NCI-H128 (cell line): Measurements from ENCODE around the gene OTUD4.
"Not testable (repeated sequence)": the region's sequence is repeated elsewhere in the genome, so short reads cannot be mapped to it uniquely, and the experiment has no call there.

Experiments used
- DNase-seq: peaks from one replicate; lab custom pipeline; 2025; ENCODE audit not compliant: unreplicated experiment; lab: John Stamatoyannopoulos, UW

OTUD4 gene

DNA sequence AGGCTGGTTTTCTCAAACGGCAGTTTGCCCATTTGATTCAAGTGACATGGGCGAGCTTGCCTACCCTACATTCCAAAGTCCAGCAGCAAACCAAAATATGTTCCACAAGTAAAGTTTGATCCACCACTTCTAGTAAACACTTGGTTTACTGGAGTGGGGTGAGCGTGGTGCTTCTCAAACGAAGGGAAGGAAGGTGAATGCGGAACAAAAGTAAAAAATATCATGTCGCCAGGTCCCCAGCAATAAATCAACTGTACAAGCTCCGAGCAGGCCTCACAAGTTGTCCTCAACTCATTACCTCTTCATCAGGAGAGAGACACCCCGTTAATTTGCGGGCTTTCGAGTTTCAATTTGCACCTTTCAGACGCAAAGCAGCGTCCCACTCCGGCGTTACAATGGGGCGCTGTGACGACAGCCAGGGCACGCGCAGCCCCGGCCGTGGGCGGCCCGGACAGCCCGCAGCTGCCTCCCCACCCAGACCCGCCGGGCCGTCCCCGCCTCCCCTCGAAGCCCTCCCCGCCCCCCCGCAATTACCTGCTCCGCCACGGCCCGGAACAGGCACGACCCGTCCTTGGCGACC, 1.0 kb downstream of the OTUD4 start:
- DNase-seq: no peak

GRCh38 chr4:145178740-145179280, 1.6 kb downstream of the OTUD4 start:
- DNase-seq: no peak

DNA sequence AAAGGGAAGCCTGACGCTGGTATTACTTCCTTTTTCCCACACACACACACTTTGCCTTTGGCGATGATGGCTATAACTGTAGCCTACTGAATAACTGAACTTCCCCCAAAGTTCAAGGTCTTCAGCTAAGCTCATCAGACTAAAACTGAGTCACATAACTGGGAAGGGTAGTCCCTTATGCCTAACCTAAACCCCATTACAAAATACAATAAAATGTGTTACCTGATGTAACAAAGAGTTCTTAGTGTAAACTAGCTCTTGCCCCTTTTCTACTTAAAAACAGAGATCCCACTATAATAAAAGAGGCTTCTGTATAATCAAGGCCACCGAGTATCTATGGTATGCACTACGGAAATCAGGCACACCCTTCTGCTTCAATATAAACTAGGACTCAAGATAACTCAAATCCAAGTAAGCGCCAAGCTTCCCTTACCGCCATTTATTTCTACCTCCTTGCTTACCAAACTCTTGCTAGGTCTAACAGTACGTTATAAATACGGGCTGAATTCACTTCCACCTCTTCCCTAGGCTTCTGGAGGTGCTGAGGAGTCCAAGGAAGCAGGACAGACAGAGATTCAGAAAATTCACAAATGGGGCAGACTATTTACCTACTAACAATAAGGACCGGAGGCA, 2.4 kb downstream of the OTUD4 start:
- DNase-seq: no peak

GRCh38 chr4:145177511-145177905, 2.9 kb downstream of the OTUD4 start:
- DNase-seq: no peak

DNA sequence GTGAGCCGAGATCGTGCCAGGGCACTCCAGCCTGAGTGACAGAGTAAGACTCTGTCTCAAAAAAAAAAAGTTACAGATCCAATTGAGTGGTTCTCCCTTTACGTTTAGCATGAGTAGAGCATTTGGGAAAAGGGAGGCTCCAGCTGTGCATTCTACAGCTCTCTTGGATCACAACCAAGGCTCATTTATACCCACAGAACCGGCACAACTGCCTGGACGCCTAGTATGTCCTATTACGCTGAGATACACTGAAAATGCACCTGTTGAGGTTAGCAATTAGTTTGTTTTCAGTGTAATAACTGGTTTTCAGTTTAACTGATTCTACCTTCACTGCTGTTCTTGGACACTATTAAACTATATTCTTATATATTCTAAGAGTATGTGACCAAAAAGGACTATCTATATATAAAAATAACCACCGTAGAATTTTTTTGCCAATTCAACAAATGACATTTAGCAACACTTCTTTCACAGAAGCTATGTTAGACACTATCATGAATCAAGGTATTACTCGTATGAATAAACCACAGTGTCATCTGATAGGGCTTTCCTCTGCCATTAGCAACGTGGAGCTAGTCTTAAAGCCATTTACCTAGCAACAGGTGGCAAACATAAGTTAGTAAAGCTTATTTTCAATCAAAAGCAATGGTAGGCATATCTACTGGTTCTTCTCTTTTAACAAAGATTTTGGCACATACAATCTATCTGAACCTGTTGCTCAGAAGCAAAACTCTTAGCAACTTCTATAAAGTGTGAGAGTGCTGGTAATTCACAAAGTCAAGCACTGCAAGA, 3.6 kb downstream of the OTUD4 start:
- no peak for DNase-seq

- no peak for DNase-seq
Observed at GRCh38 chr4:145171911-145172310, 8.5 kb downstream of the OTUD4 start.

GRCh38 chr4:145170223-145170622, 10.2 kb downstream of the OTUD4 start:
- no peak for DNase-seq

DNA sequence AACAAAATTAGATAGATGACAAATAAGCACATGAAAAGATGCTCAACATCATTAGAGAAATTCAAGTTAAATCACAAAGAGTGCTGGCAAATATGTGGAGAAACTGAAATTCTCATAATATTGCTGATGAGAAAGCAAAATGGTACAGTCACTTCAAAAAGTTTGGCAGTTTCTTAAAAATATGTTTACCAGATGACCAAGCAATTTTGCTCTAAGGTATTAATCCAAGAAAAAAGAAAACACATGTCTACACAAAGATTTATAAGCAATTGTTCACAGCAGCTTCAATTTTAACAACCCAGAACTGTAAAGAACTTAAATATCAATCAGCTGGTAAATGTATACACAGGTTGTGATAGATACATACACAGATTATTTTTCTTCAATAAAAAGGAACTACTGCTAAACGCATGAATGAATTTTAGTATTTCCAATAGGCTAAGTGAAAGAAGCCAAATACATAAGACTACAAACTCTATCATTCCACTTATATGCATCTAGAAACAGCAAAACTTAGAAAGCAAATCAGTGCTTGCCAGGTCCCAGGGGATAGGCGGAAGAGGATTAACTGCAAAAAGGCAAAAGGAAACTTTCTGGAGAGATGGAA, 11.7 kb downstream of the OTUD4 start:
- no peak for DNase-seq

DNA sequence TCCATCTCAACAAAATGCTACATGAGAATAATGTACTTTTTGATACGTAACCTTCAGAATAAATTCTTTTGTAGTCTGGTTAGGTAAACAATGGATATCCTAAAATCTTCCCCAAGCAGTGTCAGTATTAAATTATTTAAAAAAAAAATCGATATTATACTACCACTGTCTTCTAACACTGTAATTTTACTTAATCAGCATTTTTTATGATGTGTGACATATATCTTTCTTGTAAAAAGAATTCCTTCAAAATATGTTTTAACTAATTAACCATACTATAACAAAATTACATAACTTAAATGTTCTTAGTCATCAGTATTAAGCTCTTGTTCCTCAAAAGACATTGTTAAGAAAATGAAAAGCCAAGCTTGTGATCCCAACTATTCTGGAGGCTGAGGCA, 12.5 kb downstream of the OTUD4 start:
- DNase-seq: no peak

- DNase-seq: no peak
Observed at GRCh38 chr4:145161549-145161948, 18.8 kb downstream of the OTUD4 start.

DNA sequence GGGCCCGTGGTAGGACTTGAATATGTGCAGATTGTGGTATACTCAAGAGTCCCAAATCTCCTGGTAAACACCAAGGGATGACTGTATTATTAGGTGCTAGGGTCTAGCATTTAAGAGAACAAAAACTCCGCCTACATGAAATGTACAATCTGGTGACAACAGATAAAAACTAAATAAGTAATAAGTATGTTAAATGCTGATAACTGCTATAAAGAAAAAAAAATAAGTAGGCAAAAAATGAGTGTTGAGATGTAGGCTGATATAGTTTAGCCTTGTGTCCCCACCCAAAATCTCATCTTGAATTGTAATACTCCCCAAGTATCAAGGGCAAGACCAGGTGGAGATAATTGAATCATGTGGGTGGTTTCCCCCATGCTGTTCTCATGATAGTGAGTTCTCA, 23.4 kb downstream of the OTUD4 start:
- DNase-seq: no peak

DNA sequence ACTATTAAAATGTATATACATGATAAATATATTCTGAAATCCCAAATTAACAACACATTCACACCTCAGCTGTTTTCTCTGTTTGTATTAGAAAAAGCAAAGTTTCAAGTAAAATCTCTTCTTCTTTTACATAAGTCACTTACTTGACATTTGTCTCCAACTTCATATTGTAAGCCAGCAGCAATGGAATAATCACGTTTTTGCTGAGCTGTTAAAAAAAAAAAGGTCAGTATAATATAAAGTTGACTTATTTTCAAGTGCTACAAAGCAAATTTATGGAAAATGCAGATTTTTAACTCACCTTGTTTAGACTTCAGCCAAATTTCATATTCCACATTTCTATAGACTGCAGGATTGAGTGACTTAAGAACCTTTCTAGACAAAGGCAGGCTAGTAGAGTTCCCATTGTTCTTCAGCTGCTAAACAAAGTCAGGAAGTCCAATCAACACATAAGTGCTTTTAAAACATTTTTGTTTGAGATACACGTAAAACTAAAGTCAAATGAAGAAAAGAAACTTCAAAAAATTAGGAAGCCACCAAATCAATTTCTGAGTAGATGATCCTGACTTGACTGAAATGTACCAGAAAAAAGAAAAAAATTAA, 25.0 kb downstream of the OTUD4 start:
- DNase-seq: no peak

DNA sequence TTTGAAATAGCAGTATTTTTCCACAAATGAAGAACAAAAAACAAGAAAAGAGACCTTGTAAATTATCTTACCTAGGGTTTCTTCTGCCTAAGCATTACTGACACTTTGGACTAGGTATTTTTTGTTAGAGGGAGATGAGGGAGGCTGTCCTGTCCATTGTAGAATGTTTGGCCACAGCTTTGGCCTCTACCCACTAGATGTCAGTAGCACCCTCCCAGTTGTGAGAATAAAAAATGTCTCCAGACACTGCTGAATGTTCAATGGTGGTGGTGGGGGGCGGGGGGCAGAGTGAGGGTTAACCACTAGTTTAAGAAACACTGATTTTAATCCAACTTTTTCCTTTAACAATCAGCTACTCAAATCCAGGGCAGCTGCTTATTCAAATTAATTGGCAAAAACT, 25.8 kb downstream of the OTUD4 start:
- DNase-seq: no peak

DNA sequence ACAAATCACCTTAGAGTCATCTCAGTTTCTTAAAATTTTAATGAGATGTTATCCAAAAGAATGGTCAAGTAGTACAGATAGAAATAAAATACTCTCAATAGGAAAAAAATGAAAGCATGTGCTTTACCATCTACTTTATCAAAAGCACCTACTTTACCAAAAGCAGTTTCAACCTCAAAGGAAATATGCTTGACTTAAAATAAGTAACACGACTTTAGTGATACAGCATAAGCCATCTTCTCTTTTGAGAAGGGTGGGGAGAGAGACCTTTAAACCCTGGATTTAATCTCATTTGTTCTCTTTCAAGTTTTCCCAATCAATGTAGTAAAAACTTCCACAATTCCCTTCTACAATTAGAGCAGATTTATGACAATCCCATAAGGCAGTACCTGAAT, 26.5 kb downstream of the OTUD4 start:
- no peak for DNase-seq

DNA sequence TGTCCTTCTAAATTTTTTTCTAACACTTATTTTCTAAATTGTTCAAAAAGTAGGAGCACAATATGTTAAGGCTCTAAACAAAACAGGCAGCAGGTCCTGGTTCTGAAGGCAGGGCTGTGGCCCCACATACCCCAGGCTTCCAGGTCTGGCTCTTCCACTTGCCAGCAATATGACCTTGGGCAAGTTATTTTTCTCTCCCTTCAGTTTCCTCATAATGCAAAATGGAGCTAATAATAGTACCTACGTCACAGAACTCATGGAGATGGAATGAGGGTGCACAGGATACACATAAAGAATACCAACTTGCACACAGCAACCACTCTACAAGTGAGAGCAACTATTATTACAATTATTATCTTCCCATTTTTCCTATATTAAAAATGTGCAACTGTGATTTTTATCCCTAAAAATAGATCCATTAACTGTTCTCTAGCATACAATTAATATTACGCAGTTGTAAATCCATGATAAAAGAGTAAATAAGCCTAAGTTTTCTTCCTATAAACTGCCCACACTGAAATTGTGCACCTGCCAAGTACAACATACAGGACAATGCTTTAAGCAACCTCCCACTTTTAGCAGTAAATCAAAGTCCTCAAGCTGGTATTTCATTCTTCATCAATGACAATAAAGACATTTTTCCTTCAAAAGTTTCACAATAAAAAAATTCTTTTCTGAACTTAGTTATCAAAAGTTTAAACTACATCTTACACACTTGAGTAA, 27.0 kb downstream of the OTUD4 start:
- DNase-seq: no peak

- no peak for DNase-seq
Observed at GRCh38 chr4:145148980-145149379, 31.4 kb downstream of the OTUD4 start.

- DNase-seq: not testable (repeated sequence)
Observed at GRCh38 chr4:145136219-145136618, 44.2 kb downstream of the OTUD4 start.

DNA sequence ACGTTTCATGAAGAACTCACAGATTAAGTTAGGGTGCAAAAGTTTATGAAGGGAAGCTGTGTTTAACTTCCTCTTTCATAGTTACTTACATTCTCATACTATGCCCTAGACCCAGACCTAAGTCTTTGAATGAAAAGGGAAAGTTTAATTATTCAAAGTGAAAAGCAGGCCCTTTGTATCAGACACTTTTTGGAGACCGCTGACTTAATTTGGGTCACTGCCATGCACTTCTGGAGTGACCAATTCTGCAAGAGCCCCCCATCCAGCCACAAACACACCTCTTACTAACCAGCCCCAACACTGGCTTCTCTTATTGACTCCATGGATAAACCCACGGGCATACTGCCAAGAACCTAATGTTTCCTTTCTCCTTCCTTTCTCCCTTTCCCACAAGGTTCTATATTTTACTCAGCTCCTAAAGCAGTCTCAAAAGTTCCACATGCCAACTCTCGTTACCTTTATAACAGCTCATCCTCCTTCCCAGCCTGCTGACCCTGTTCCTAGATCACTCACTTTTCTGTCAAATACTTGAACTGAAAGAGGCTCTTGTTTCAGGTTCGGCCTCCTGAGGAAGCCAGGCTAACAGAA, 47.8 kb downstream of the OTUD4 start:
- DNase-seq: no peak

DNA sequence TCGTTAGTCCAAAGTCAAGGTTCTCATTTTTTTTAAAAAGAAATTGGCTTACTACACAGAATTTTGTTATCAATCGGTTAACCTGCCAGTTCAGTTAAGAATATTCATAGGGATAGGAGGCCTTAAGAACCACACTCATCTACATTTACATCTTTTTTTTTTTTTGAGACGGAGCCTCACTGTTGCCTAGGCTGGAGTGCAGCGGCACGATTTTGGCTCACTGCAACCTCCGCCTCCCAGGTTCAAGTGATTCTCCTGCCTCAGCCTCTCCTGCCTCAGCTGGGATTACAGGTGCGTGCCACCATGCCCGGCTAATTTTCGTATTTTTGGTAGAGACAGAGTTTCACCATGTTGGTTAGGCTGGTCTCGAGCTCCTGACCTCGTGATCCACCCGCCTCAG, 48.5 kb downstream of the OTUD4 start:
- DNase-seq: no peak

GRCh38 chr4:145130788-145131399, 49.5 kb downstream of the OTUD4 start:
- no peak for DNase-seq
